ENCODE measurements around the gene MICU1.

DNA sequence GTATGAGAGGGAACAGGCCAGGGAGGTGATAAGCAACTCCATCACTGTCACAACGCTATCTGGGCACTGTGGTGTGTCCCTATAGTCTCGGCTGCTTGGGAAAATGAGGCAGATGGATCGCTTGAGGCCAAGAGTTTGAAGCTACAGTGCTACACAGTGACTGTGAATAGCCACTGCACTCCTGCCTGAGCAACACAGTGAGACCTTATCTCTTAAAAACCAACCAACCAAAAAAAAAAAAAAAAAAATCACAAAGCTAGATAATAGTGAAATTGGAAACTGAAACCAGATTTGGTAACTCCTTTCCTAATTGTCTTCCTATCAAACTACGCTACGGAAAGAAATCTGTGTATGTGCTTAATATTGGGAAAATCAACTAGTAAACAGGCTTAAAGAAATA lies 14.1 kb downstream of the MICU1 start:
- TF ChIP-seq POLR2A (IDR thresholded peaks at IDR 0.05): no peak
- TF ChIP-seq, protein P1, sequence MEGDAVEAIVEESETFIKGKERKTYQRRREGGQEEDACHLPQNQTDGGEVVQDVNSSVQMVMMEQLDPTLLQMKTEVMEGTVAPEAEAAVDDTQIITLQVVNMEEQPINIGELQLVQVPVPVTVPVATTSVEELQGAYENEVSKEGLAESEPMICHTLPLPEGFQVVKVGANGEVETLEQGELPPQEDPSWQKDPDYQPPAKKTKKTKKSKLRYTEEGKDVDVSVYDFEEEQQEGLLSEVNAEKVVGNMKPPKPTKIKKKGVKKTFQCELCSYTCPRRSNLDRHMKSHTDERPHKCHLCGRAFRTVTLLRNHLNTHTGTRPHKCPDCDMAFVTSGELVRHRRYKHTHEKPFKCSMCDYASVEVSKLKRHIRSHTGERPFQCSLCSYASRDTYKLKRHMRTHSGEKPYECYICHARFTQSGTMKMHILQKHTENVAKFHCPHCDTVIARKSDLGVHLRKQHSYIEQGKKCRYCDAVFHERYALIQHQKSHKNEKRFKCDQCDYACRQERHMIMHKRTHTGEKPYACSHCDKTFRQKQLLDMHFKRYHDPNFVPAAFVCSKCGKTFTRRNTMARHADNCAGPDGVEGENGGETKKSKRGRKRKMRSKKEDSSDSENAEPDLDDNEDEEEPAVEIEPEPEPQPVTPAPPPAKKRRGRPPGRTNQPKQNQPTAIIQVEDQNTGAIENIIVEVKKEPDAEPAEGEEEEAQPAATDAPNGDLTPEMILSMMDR (IDR thresholded peaks at IDR 0.05): no peak
